Endometrial microvascular endothelial cells (primary cell): ENCODE data around the gene SDHD. TPM values are rescaled to one million over a fixed set of nuclear protein-coding genes. Genes with fewer than 3 reads are reported as not detected.
"Not testable (repeated sequence)": the region's sequence is repeated elsewhere in the genome, so short reads cannot be mapped to it uniquely, and the experiment has no call there.

Experiments
- in situ Hi-C: cut with HindIII; loops from 2 replicates; pipeline ENCODE4 v1.10.0; 2017; ENCODE audit warnings: low sequenced_read_pairs, low pct_unique_long_range_greater_than_20kb; ENCODE audit errors: inconsistent ontology term
- total RNA-seq: library from RNA; depleted of rRNA; stranded (reverse); fragments of >200 nt; gene quantifications from one replicate; pipeline ENCODE4 v1.2.3, GENCODE V29; 2015; ENCODE audit errors: inconsistent ontology term

Gene SDHD
- total RNA-seq: 130 TPM

- in situ Hi-C loops: no loop called here
Measured at GRCh38 chr11:112086422-112087191, at the start of gene SDHD, which contains the start of gene TIMM8B. TSS of gene SDHD (plus strand) at chr11:112086873. CDS start at chr11:112086908, 35 bp downstream. TSS of gene TIMM8B (minus strand) at chr11:112086756. CDS start at chr11:112086723, 33 bp downstream.

GRCh38 chr11:112037527-112037926 is 49.1 kb upstream of the SDHD start:
- in situ Hi-C loops: no loop called here

GRCh38 chr11:112042161-112042960 is 44.3 kb upstream of the SDHD start:
- in situ Hi-C loops: no loop called here

GRCh38 chr11:112042961-112043304 is 43.7 kb upstream of the SDHD start:
- in situ Hi-C loops: no loop called here

- in situ Hi-C loops: no loop called here
Measured at GRCh38 chr11:112044961-112045360, 41.7 kb upstream of the SDHD start.

GRCh38 chr11:112046647-112047046 is 40.0 kb upstream of the SDHD start:
- in situ Hi-C loops: not testable (repeated sequence)

GRCh38 chr11:112048256-112048655 is 38.4 kb upstream of the SDHD start:
- in situ Hi-C loops: not testable (repeated sequence)

- in situ Hi-C loops: no loop called here
Measured at GRCh38 chr11:112049777-112050176, 36.9 kb upstream of the SDHD start.

- in situ Hi-C loops: no loop called here
Measured at GRCh38 chr11:112050721-112051120, 36.0 kb upstream of the SDHD start.

- in situ Hi-C loops: no loop called here
Measured at GRCh38 chr11:112051768-112052167, 34.9 kb upstream of the SDHD start.

GRCh38 chr11:112057170-112057569 is 29.5 kb upstream of the SDHD start:
- in situ Hi-C loops: no loop called here

- in situ Hi-C loops: no loop called here
Measured at GRCh38 chr11:112058103-112058502, 28.6 kb upstream of the SDHD start.

- in situ Hi-C loops: no loop called here
Measured at GRCh38 chr11:112062923-112063322, 23.8 kb upstream of the SDHD start.

- in situ Hi-C loops: no loop called here
Measured at GRCh38 chr11:112073941-112074811, 12.5 kb upstream of the SDHD start, which contains the start of the genes NKAPD1 and PIH1D2. TSS of gene NKAPD1 (plus strand) at chr11:112074299. CDS start at chr11:112075575, 1,276 bp downstream. TSS of gene PIH1D2 (minus strand) at chr11:112074017. CDS start at chr11:112073174, 843 bp downstream.

- in situ Hi-C loops: no loop called here
Measured at GRCh38 chr11:112082729-112083128, 3.9 kb upstream of the SDHD start.

- in situ Hi-C loops: no loop called here
Measured at GRCh38 chr11:112085822-112086421, 751 bp upstream of the SDHD start.

GRCh38 chr11:112087212-112087611 is 539 bp downstream of the SDHD start:
- in situ Hi-C loops: no loop called here

GRCh38 chr11:112095302-112095701 is 8.6 kb downstream of the SDHD start:
- in situ Hi-C loops: not testable (repeated sequence)

- in situ Hi-C loops: no loop called here
Measured at GRCh38 chr11:112096194-112096593, 9.5 kb downstream of the SDHD start.
